ENCODE measurements around the gene GULP1. TPM values are rescaled to one million over a fixed set of nuclear protein-coding genes. Genes with fewer than 3 reads are reported as not detected.

Gene GULP1
- total and polyA plus RNA-seq, 3 donors from 2014 or later, result 76.2 to 90.3 (median 78.5) TPM

DNA sequence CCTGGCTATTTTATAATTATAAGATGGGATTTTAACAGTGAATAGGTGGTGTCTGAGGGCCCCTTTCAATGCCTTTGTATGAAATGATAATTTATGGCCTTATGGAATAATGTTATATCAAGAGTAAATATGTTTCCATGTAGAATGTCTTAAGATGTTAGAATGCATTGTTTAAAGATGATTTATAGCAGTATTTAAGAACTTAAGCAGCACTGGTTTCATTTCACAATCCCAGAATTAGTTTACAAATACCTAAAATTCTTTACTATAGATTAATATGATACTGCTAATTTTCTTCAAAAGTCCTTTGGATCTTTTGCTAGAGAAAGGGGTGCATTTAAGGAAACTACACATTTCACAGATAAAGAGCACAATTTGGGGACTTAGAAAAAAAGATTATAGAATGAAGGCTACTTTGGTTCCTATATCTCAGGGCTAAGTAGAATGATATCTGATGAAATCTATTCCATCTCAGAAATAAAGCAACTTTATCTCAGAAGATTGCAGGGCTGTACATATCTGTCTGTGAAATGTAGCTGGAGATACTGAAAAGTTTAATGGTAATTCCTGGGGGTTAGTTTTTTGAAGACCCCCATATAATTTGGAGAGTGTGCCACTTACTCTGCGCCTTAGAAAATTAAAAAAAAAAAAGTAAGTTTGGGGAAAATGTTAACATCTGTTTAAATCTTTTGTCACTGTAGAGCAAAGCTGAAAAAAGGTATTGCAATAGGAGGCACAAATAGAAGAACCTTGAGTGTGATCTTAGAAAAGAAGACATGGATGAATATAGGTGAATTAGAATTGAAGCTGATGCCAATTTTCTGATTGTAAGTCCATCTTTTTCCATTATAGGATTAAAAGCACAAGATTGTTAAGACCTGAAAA lies 123.4 kb downstream of the GULP1 start:
- TF ChIP-seq, protein P1, sequence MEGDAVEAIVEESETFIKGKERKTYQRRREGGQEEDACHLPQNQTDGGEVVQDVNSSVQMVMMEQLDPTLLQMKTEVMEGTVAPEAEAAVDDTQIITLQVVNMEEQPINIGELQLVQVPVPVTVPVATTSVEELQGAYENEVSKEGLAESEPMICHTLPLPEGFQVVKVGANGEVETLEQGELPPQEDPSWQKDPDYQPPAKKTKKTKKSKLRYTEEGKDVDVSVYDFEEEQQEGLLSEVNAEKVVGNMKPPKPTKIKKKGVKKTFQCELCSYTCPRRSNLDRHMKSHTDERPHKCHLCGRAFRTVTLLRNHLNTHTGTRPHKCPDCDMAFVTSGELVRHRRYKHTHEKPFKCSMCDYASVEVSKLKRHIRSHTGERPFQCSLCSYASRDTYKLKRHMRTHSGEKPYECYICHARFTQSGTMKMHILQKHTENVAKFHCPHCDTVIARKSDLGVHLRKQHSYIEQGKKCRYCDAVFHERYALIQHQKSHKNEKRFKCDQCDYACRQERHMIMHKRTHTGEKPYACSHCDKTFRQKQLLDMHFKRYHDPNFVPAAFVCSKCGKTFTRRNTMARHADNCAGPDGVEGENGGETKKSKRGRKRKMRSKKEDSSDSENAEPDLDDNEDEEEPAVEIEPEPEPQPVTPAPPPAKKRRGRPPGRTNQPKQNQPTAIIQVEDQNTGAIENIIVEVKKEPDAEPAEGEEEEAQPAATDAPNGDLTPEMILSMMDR (IDR thresholded peaks at IDR 0.05), result no peak
- TF ChIP-seq POLR2A (IDR thresholded peaks at IDR 0.05), result no peak
- no peak overlapping the region for H3K4me3 ChIP-seq
- intact Hi-C loops (cut with DNase I; ENCODE audit: low total_unique reads), result no loop called here
- WGBS, 2 donors, result 91 to 100% methylated on average over 1 of the region's 1 CpG
- no peak for DNase-seq
- no peaks in the 10 kb centered on the region for H3K36me3 ChIP-seq (ENCODE audit: low read depth, missing control alignments)
- no peaks in the 10 kb centered on the region for H3K9me3 ChIP-seq
- H3K4me1 ChIP-seq, result no peaks in the 10 kb centered on the region
- H3K27me3 ChIP-seq, result no peaks in the 10 kb centered on the region
- no peak overlapping the region for H3K27ac ChIP-seq

DNA sequence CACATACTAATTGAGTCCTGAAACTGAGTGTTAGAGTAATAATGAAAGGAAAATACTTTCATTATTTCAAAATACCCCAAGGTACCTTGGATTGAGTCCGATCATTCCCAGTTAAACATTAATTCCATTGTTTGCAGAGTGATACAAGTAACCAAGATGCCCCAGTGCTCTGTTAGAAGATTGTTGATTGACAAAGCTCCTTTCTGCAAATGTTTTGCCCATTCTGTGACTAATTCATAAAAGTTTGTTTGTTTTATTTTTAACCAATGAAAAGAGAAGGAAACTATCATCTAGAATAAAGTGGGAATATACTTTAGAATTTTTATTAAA lies 124.0 kb downstream of the GULP1 start:
- Histone ChIP-seq H3K27me3 (no peaks in the 10 kb centered on the region), H3K27ac (no peak overlapping the region), H3K9me3 (no peaks in the 10 kb centered on the region), H3K4me3 (no peak overlapping the region), H3K4me1 (no peaks in the 10 kb centered on the region), H3K36me3 (ENCODE audit: low read depth, missing control alignments) (no peaks in the 10 kb centered on the region)
- DNase-seq, result no peak
- TF ChIP-seq, protein P1 (IDR thresholded peaks at IDR 0.05), result no peak
- no peak for TF ChIP-seq POLR2A (IDR thresholded peaks at IDR 0.05)
- intact Hi-C loops (cut with DNase I; ENCODE audit: low total_unique reads), result no loop called here
- WGBS, 2 donors, result 73 to 78% methylated on average over 1 of the region's 1 CpG

DNA sequence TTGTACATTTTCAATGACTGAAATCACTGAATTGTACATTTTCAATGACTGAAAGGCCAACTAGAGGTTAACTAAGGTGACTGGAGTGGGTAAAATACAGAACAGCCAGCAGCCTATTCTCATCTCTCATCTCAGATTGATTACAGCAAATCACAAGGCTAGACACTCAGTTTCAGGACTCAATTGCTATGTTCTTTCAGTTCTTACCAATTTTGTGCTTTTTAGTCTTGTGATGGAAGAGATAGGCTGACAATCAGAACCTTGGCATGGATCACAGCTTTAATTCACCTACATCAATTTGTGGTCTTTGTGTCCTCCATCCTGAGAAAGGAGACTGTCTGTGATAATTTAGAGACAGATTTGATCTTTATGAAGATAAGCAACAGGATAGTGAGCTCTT lies 124.7 kb downstream of the GULP1 start:
- Histone ChIP-seq H3K27ac (no peak overlapping the region), H3K27me3 (no peaks in the 10 kb centered on the region), H3K4me1 (no peaks in the 10 kb centered on the region), H3K4me3 (no peak overlapping the region), H3K9me3 (no peaks in the 10 kb centered on the region), H3K36me3 (ENCODE audit: low read depth, missing control alignments) (no peaks in the 10 kb centered on the region)
- intact Hi-C loops (cut with DNase I; ENCODE audit: low total_unique reads), result no loop called here
- DNase-seq, result no peak
- TF ChIP-seq, protein P1 (IDR thresholded peaks at IDR 0.05), result no peak
- no peak for TF ChIP-seq POLR2A (IDR thresholded peaks at IDR 0.05)

DNA sequence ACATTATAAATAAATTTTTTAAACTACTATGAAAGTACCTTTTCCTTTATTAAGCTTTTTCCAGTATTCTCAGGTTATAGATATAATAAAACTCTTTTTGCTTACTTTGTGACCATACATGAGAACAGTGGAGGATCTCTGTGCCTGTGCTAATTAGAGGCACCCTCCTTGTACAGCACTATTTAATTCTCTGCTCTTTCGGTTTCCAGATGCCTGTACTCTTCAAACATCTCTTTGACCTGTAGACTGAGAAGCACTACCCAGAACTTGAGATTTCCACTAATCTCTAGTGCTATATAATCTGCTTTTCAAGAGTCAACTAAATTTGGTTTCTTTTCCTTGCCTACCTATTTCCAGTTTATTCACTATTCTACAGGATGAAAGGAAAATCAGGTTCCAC lies 131.1 kb downstream of the GULP1 start:
- no peak overlapping the region for H3K4me3 ChIP-seq
- TF ChIP-seq POLR2A (IDR thresholded peaks at IDR 0.05), result no peak
- TF ChIP-seq, protein P1 (IDR thresholded peaks at IDR 0.05), result no peak
- intact Hi-C loops (cut with DNase I; ENCODE audit: low total_unique reads), result no loop called here
- H3K4me1 ChIP-seq, result no peaks in the 10 kb centered on the region
- no peak overlapping the region for H3K27ac ChIP-seq
- DNase-seq, result no peak
- no peaks in the 10 kb centered on the region for H3K36me3 ChIP-seq (ENCODE audit: low read depth, missing control alignments)
- no peaks in the 10 kb centered on the region for H3K27me3 ChIP-seq
- WGBS, 2 donors, result 88 to 100% methylated on average over 1 of the region's 1 CpG
- no peaks in the 10 kb centered on the region for H3K9me3 ChIP-seq

DNA sequence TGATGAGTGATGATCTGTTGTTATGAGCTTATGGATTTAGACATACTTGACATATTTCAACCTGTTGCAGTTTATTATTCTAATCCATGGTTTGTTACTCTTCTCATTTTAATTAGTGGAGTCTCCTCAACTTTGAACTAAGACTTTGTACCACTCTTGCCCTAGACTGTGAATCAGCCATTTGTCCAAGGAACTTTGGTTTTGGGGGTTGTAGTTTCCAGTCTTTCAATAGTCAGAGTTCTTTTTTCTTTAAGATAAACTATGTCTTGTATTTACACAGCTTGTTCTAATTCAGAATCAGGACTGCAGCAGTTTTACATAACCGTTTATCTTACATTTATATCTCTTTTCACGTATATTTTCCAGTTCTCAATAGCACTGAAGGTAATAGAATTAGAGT lies 133.6 kb downstream of the GULP1 start:
- TF ChIP-seq, protein P1 (IDR thresholded peaks at IDR 0.05), result no peak
- no peak for TF ChIP-seq POLR2A (IDR thresholded peaks at IDR 0.05)
- H3K36me3 ChIP-seq (ENCODE audit: low read depth, missing control alignments), result no peaks in the 10 kb centered on the region
- no peak for DNase-seq
- no peaks in the 10 kb centered on the region for H3K4me1 ChIP-seq
- no peaks in the 10 kb centered on the region for H3K9me3 ChIP-seq
- intact Hi-C loops (cut with DNase I; ENCODE audit: low total_unique reads), result no loop called here
- no peak overlapping the region for H3K27ac ChIP-seq
- H3K4me3 ChIP-seq, result no peak overlapping the region
- WGBS, 2 donors, result 86% methylated on average over 2 of the region's 2 CpGs
- no peaks in the 10 kb centered on the region for H3K27me3 ChIP-seq

Measured in testis (tissue), 3 donors.